ENCODE measurements around the gene WNT6. TPM values are rescaled to one million over a fixed set of nuclear protein-coding genes. Genes with fewer than 3 reads are reported as not detected.

Gene WNT6
- total RNA-seq, 2 experiments from 2014 or later, result not detected

DNA sequence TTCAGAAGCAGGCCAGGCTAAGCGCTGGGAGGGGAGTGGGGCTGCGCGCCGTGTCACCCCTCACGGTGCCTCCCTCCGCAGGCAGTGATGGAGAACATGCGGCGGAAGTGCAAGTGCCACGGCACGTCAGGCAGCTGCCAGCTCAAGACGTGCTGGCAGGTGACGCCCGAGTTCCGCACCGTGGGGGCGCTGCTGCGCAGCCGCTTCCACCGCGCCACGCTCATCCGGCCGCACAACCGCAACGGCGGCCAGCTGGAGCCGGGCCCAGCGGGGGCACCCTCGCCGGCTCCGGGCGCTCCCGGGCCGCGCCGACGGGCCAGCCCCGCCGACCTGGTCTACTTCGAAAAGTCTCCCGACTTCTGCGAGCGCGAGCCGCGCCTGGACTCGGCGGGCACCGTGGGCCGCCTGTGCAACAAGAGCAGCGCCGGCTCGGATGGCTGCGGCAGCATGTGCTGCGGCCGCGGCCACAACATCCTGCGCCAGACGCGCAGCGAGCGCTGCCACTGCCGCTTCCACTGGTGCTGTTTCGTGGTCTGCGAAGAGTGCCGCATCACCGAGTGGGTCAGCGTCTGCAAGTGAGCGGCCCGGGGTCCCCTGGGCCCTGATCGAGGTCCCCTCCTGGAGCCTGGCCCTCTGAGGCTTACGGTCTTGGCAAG is 33.2 kb downstream of the WNT6 start:
- TF ChIP-seq, protein P1, sequence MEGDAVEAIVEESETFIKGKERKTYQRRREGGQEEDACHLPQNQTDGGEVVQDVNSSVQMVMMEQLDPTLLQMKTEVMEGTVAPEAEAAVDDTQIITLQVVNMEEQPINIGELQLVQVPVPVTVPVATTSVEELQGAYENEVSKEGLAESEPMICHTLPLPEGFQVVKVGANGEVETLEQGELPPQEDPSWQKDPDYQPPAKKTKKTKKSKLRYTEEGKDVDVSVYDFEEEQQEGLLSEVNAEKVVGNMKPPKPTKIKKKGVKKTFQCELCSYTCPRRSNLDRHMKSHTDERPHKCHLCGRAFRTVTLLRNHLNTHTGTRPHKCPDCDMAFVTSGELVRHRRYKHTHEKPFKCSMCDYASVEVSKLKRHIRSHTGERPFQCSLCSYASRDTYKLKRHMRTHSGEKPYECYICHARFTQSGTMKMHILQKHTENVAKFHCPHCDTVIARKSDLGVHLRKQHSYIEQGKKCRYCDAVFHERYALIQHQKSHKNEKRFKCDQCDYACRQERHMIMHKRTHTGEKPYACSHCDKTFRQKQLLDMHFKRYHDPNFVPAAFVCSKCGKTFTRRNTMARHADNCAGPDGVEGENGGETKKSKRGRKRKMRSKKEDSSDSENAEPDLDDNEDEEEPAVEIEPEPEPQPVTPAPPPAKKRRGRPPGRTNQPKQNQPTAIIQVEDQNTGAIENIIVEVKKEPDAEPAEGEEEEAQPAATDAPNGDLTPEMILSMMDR (IDR thresholded peaks at IDR 0.05), result peak; percentile 45
- Mint-ChIP-seq H3K9me3 (no peaks in the 10 kb centered on the region), H3K36me3 (ENCODE audit: low read depth) (no peaks in the 10 kb centered on the region), H3K4me1 (ENCODE audit: low read depth) (peaks cover 50% of the 10 kb centered on the region), H3K27me3 (no peaks in the 10 kb centered on the region), H3K4me3 (peak overlapping the region; percentile 82), H3K27ac (peak overlapping the region; percentile 91)
- peak overlapping the region; percentile 56 for H3K4me3 ChIP-seq (ENCODE audit: low read length)
- intact Hi-C loops (cut with DNase I, micrococcal nuclease), result loop anchor here in 1 of 2 experiments (5.0 kb wide), 2 partner anchors 181 to 496 kb away; partner anchors contain the start of genes CTDSP1 and TTLL4
- H3K9me3 ChIP-seq (ENCODE audit: control insufficient read depth in 1 of 2, insufficient read depth in 1 of 2, low read length in 2 of 2), result peaks cover 0 to 7% of the 10 kb centered on the region in 2 experiments
- ChIA-PET POLR2A (interaction anchor here (0.6 to 10.3 kb wide), 5 partner anchors 14 to 399 kb away, joined by 3 to 455 read pairs (median 3); partner anchors contain the start of genes DNAJB2 and WNT10A), CTCF (interaction anchor here (0.6 to 11.9 kb wide), 8 partner anchors 13 to 402 kb away, joined by 3 to 500 read pairs (median 4); partner anchors contain the start of genes BCS1L, WNT10A and ZNF142)
- H3K27ac ChIP-seq (ENCODE audit: low read depth in 1 of 2, low read length in 2 of 2), result peak overlapping the region; percentile 83 to 91
- ATAC-seq (ENCODE audit: poor library complexity), result peak; percentile 73
- H3K27me3 ChIP-seq (ENCODE audit: control insufficient read depth in 1 of 2, insufficient read depth in 2 of 2, low read length in 2 of 2), result no peaks in the 10 kb centered on the region
- DNase-seq, result peak; percentile 73 to 97 (median 84)
- peaks cover 65% of the 10 kb centered on the region for H3K4me1 ChIP-seq (ENCODE audit: insufficient read depth, low read length)
- H3K36me3 ChIP-seq (ENCODE audit: insufficient read depth, low read length), result peaks cover 3% of the 10 kb centered on the region

DNA sequence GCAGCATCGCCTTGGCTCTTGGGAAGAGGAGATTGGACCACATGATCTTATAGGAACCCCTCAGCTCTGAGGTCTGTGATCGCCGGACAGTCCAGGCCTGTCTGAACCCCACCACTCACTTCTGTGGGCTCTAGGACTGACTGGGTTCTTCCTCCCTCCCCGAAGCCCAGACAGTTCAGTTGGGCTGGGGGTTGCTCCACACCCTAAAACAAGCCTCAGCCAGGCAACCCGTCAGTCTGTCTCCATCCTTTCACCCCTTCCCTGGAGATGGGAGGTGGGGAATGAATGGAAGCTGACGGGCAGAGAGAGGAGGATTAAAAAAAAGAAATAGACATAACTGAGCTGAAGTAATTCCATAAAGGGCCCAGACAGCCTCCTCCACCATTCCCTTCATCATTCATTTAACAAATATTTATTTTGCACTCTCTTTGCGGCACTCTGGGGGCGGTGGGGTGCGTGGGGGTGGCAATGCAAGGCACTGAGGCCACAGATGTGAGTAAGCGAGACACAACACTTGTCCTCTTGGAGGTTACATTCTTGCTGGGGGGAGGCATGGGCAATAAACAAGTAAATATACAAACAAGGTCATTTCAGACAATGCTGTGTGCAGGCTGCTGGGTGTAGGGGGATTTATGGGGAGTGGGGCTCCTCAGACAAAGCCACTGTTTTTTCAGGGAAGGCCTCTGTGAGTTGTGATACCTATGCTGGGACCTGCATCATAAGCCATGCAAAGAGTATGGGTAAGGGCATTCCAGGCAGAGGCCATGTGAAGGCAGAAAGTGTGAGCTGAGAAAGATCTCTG is 33.9 kb downstream of the WNT6 start:
- no peaks in the 10 kb centered on the region for H3K36me3 Mint-ChIP-seq (ENCODE audit: low read depth)
- DNase-seq, result peak in 2 of 14 experiments; percentile 26 to 34
- ATAC-seq (ENCODE audit: poor library complexity), result no peak
- intact Hi-C loops (cut with DNase I, micrococcal nuclease), result loop anchor here in 1 of 2 experiments (5.0 kb wide), 2 partner anchors 181 to 496 kb away; partner anchors contain the start of genes CTDSP1 and TTLL4
- TF ChIP-seq, protein P1 (IDR thresholded peaks at IDR 0.05), result no peak
- Histone ChIP-seq H3K27ac (ENCODE audit: low read depth in 1 of 2, low read length in 2 of 2) (peak overlapping the region; percentile 82 to 83), H3K9me3 (ENCODE audit: control insufficient read depth in 1 of 2, insufficient read depth in 1 of 2, low read length in 2 of 2) (no peaks in the 10 kb centered on the region), H3K4me1 (ENCODE audit: insufficient read depth, low read length) (peaks cover 72% of the 10 kb centered on the region), H3K36me3 (ENCODE audit: insufficient read depth, low read length) (peaks cover 3% of the 10 kb centered on the region), H3K27me3 (ENCODE audit: control insufficient read depth in 1 of 2, insufficient read depth in 2 of 2, low read length in 2 of 2) (no peaks in the 10 kb centered on the region), H3K4me3 (ENCODE audit: low read length) (peak overlapping the region; percentile 56)
- CTCF ChIA-PET, result interaction anchor here (1.1 to 11.9 kb wide), 4 partner anchors 14 to 234 kb away, joined by 3 to 500 read pairs (median 5); partner anchors contain the start of genes BCS1L, WNT10A and ZNF142
- POLR2A ChIA-PET, result interaction anchor here (0.7 to 10.3 kb wide), 4 partner anchors 13 to 386 kb away, joined by 3 to 455 read pairs (median 4); partner anchors contain the start of genes DNAJB2 and WNT10A
- peaks cover 3% of the 10 kb centered on the region for H3K27me3 Mint-ChIP-seq
- peak overlapping the region; percentile 76 for H3K4me3 Mint-ChIP-seq
- H3K9me3 Mint-ChIP-seq, result no peaks in the 10 kb centered on the region
- H3K27ac Mint-ChIP-seq, result peak overlapping the region; percentile 91
- H3K4me1 Mint-ChIP-seq (ENCODE audit: low read depth), result peaks cover 57% of the 10 kb centered on the region
